Islet precursor cell (in vitro differentiated cells): ENCODE measurements around the gene ERF.

Experiments
- DNase-seq: peaks from one replicate; pipeline ENCODE4 v3.0.0-alpha.2; 2018

ERF gene

DNA sequence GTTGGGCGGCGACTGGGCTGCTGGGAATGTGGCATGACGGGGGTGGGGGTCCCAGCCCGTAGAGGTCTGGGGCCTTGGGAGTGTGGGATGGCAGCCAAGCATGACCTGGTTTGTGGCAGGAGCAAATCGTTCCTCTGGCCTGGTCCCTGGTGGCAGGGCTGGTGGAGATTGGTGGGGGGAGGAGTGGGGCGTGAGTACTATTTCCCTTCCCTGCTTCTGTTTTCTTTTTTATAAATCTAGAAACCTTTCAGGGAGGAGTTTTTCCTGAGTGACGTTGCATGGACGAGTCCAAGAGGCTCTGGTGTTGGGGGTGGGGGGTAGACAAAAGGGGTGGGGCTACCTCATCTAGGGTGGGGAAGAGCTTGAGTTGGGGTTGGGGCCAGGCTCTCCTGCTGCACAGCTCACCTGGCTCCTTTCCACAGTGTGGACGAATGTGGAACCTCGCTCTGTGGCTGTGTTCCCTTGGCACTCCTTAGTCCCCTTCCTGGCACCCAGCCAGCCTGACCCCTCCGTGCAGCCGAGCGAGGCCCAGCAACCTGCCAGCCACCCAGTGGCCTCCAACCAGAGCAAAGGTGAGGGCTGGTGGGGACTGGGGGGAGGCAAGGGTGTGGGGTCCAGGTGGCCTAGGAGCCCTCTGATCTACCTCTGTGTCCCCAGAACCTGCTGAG, 31.6 kb upstream of the ERF start:
- no peak for DNase-seq

- no peak for DNase-seq
Observed at GRCh38 chr19:42285988-42286348, 31.0 kb upstream of the ERF start.

GRCh38 chr19:42285541-42285941, 30.6 kb upstream of the ERF start:
- DNase-seq = no peak

- DNase-seq = no peak
Observed at GRCh38 chr19:42284591-42285341, 29.8 kb upstream of the ERF start.

GRCh38 chr19:42284066-42284501, 29.2 kb upstream of the ERF start:
- peak; percentile 88 for DNase-seq

DNA sequence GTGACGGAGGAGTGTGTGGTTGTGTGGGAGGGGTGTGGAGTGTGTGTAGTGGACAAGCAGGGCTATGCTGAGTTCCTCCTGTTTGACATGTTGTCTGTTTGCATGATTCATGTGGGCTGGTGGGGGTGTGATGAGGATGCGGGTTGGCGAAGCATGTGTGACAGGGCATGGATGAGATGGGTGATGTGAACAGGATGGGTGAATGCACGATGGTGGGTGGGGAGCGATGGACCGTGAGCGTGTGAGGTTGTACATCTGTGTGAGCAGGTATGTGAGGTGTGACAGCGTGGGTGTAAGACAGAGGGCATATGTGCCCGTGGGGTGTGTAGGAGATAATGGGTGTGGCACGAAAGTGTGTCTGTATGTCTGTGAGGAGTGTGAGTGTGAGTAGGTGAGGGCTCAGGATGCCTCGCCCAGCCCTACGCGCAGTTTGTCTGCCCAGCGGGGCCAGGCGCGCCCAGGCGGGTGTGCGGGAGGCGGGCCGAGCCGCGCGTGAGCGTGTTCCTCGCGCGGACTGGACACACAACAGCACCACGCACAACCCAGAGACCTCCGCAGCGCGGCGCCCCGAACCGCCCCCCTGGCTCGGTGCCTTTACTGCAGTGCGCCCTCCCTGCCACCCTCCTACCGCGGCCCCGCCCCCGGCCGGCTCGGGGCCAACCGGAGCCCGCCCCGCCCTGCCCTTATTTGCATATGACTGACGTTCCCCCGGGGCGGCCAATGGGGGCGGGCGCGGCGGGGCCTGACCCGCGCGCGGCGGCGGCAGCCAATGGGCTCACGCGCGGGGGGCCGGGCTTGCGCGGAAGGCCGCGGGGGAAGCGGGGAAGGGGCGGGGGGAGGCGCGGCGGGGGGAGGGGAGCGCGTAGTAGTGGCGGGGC, 28.5 kb upstream of the ERF start:
- peak; percentile 97 for DNase-seq

DNA sequence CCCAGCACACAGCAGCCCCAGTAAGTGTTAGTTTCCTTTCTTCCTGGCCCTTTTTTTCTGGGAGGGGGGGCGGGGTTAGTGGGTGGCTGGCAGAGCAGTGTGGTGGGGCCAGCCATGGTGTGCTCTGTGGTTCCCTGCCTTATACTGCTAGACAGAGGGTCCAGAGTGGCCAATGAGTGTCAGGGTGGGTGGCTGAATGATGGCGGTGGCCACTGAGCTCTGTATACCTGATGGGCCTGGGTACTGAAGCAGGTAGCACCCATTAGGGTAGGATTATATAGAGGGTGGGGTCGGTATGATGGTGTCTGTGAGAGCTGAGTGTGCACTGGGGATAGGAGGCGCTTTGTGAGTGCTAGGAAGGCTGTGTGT, 27.9 kb upstream of the ERF start:
- no peak for DNase-seq

GRCh38 chr19:42281827-42282762, 27.2 kb upstream of the ERF start:
- DNase-seq = peak; percentile 86

- peak; percentile 85 for DNase-seq
Observed at GRCh38 chr19:42281146-42281826, 26.4 kb upstream of the ERF start.

DNA sequence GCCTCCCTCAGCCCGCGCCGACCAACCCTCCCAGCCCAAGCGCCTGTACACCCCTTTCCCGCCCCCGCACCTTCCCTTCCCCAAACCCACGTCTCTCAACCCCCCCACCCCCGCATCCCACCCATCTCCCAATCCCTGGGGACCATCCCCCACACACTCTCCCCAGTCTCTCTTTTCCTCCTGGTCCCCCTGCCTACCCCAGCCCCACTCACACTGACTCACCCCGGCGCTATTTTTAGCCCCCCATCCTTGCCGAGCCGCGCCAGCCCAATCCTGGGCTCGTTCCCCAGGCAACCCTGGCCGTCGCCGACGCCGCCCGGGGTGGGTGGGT, 25.9 kb upstream of the ERF start:
- peak; percentile 78 for DNase-seq

DNA sequence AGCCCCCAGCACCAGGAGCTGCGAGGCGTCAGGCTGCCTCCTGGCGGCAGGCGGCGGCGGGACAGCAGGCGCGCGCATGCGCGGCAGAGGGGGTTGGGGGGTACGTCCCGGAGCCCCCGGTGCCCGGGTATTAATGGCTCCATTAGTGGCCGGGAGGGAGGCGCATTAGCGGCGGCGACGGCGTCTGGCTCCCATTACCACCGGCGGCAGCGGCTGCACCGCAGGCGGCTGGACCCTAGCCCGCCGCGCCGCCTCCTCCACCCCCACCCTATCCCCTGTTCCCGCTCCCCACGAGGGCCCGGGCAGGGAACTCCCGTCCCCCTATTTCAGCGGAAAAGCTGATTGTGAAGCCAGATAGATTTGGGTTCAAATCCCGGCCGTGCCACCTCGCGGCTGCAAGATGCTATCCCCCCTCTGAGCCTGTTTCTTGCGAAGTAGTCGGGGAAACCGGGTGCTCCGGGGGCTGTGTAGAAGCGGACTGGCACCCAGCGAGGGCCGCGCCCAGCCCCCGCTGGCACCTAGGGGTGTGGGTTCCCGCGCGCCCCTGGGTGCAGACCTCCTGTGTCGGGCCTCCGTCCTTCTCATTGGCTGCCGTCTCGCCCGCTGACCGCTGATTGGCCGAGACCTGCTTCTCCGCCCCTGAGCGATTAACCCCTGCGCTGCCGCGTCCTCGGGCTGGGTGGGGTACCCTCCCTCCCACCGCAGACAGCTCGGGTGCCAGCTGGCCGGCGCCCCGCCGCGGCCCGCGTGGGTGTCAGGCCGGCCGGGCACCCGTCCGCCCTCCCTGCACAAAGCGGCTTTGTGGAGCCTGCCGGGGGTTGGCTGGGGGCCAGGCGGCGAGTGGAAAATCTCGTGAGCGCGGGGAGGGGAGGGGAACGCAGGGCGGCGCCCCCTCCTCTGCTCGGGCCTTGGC, 25.2 kb upstream of the ERF start:
- DNase-seq = peak; percentile 92

DNA sequence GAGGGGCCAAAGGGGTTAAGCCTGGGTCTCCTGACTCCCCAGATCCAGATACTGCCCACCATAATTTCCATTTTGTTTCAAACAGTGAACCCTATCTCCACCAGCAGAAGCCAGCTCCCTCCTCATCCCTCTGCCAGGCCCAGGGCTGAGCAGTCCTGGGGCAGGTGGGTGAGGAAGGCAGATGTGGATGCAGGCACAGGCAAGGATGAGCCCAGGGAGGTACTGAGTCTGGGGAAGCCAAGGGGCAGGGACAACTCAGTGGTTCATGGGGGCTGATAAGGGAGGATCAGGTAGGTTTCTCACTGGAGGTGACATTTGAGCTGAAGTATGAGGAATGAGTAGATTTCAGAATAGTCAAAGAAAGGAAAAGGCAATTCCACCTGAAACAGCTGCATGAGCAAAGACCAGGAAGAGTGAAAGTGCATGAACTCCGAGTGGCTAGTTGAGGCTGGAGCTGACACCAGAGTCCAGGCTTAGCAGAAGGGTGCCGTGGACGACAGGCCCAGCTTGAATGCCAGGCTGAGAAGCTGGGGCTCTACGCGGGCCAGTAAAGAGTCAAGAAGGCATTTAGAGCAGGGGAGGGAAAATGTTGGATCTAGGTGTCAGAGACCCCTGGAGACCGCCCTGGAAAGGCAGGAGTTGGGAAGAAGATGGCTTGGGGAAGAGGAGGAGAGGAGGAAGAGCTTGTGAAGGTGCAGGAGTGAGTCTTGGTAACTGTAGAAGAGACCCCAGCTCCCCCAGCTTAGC, 24.4 kb upstream of the ERF start:
- no peak for DNase-seq

- DNase-seq = no peak
Observed at GRCh38 chr19:42278452-42279154, 23.7 kb upstream of the ERF start.

DNA sequence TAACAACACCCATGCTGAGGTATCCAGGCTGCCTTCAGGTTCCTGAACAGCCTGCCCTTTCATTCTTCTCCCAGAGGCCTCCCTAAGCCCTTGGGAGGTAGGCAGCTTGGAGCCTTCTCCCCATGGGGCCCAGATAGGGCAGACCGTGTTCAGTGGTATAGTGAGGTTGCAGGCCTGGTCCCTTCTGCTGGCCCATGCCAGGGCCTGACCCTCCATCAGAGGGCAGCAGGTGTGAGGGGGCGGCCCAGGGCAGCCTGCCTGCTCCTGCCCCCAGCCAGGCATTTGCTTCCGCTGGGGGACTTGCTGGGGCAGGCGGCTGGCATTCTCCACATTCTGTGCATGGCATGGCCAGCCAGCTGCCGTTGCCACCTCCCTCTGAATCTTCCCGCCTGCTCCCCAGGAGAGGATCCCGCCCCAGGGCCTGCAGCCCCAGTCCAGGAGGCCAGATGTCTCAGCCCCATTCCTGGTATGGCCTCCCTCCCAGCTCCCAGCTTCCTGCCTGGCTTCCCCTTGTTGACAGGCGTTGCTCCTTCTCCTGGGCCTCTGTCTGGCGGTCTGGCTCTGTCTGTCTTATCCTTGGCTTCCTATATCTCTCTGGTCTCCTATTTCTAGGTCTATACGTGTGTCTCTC, 23.0 kb upstream of the ERF start:
- peak; percentile 52 for DNase-seq

DNA sequence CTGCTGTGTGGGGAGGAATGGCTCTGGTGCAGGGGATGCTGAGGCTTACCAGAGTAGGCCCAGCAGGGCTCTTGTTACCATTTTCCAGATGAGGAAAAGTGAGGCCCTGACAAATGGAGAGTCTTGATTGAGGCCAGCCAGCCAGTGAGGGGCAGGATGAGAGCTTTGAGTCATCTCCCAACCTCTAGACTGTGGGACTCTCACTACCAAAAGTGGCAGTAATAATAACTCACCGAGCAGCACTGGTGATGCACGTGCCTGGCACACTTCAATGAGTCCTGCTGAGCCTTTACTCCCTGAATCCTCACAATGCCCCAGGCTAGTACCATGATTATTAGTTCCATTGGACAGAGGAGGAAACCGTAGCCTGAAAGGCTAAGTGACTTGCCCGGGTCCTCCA, 21.9 kb upstream of the ERF start:
- DNase-seq = no peak

- no peak for DNase-seq
Observed at GRCh38 chr19:42276284-42276683, 21.4 kb upstream of the ERF start.

GRCh38 chr19:42275517-42275916, 20.6 kb upstream of the ERF start:
- no peak for DNase-seq

- DNase-seq = no peak
Observed at GRCh38 chr19:42275103-42275502, 20.2 kb upstream of the ERF start.

DNA sequence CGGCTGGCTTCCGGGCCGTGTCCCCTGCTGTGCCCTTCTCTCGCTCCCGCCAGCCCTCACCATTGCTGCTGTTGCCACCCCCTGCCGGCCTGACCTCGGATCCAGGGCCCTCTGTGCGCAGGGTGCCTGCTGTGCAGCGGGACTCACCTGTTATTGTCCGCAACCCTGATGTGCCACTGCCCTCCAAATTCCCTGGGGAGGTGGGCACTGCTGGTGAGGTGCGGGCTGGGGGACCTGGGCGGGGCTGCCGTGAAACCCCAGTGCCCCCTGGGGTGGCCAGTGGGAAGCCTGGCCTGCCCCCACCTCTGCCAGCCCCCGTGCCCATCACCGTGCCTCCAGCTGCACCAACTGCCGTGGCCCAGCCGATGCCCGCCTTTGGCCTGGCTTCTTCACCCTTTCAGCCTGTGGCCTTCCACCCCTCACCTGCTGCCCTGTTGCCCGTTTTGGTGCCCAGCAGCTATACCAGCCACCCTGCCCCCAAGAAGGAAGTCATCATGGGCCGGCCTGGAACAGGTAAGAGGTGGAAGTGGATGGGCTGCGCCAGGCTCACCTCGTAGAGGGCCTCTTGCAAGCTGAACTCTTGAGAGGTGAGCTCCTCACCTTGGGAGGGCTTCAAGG, 19.2 kb upstream of the ERF start:
- no peak for DNase-seq
